Measurements from ENCODE around the gene PPM1H. TPM values are rescaled to one million over a fixed set of nuclear protein-coding genes. Genes with fewer than 3 reads are reported as not detected.

Gene PPM1H
- total RNA-seq, 1 experiment from 2014 or later = 0.04 TPM

DNA sequence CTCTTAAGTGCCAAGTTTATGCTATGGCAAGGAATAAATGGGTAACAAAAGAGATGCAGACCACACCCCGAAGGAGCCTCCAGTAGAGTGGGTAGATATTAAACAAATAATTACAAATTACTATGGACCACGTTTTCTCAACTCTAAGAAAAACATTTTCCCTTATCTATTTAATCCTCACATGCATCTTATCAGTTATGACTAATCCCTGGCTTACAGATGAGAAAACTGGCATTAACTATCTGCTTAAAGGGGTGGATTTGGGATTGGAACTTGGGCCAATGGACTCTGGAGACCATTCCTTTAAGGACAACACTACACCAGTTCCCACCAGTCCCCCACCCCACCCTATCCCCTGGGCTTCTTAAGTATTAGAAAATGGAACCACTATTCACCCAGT, 26.3 kb downstream of the PPM1H start:
- no peak for DNase-seq (ENCODE audit: low spot score)
- no peak for TF ChIP-seq EZH2 (IDR thresholded peaks at IDR 0.05; ENCODE audit: borderline replicate concordance, low read depth, low read length, poor library complexity, severe bottlenecking)
- TF ChIP-seq, protein P1, sequence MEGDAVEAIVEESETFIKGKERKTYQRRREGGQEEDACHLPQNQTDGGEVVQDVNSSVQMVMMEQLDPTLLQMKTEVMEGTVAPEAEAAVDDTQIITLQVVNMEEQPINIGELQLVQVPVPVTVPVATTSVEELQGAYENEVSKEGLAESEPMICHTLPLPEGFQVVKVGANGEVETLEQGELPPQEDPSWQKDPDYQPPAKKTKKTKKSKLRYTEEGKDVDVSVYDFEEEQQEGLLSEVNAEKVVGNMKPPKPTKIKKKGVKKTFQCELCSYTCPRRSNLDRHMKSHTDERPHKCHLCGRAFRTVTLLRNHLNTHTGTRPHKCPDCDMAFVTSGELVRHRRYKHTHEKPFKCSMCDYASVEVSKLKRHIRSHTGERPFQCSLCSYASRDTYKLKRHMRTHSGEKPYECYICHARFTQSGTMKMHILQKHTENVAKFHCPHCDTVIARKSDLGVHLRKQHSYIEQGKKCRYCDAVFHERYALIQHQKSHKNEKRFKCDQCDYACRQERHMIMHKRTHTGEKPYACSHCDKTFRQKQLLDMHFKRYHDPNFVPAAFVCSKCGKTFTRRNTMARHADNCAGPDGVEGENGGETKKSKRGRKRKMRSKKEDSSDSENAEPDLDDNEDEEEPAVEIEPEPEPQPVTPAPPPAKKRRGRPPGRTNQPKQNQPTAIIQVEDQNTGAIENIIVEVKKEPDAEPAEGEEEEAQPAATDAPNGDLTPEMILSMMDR (conservative IDR thresholded peaks at IDR 0.05; ENCODE audit: low read depth, low read length) = no peak
- Histone ChIP-seq H3K27me3 (replicated peaks; ENCODE audit: insufficient read depth, low read depth, low read length, poor library complexity) (peaks cover 9% of the 10 kb centered on the region), H3K27ac (ENCODE audit: low read depth, low read length, poor library complexity, severe bottlenecking) (no peak overlapping the region), H3K4me3 (ENCODE audit: low read depth, low read length, poor library complexity, severe bottlenecking) (no peak overlapping the region), H3K4me1 (ENCODE audit: insufficient read depth, low read length, poor library complexity, severe bottlenecking) (no peaks in the 10 kb centered on the region), H3K36me3 (ENCODE audit: insufficient read depth, low read length, poor library complexity, severe bottlenecking) (no peaks in the 10 kb centered on the region), H3K9me3 (ENCODE audit: low read depth, low read length, poor library complexity, severe bottlenecking) (no peaks in the 10 kb centered on the region)
- CTCF ChIA-PET = no interaction called here
- POLR2A ChIA-PET (ENCODE audit: low non-redundant PET) = no interaction called here
- intact Hi-C loops (cut with micrococcal nuclease; ENCODE audit: unreplicated experiment) = no loop called here
- BruUV-seq (replicated peaks) = no TSS peak

DNA sequence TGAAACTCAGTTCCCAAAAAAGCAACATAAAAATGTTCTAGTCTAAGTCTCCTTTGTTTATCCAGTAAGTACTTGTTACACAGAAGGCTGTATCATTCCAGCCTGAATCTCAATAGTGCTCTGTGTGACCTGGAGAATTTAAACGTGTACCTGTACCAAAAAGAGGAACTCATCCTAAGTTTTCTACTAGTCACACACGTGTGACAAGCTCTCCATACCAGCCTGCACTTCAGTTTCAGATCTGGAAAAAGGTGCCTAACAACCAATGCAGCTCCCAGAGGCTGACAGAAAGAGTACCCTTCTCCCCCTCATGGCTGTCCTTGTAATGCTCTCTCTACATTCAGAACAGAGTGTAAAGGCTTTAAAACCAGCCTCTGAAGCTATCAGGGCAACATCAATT, 27.4 kb downstream of the PPM1H start:
- BruUV-seq (replicated peaks) = no TSS peak
- Histone ChIP-seq H3K27ac (ENCODE audit: low read depth, low read length, poor library complexity, severe bottlenecking) (no peak overlapping the region), H3K9me3 (ENCODE audit: low read depth, low read length, poor library complexity, severe bottlenecking) (no peaks in the 10 kb centered on the region), H3K27me3 (replicated peaks; ENCODE audit: insufficient read depth, low read depth, low read length, poor library complexity) (peaks cover 9% of the 10 kb centered on the region), H3K36me3 (ENCODE audit: insufficient read depth, low read length, poor library complexity, severe bottlenecking) (no peaks in the 10 kb centered on the region), H3K4me1 (ENCODE audit: insufficient read depth, low read length, poor library complexity, severe bottlenecking) (no peaks in the 10 kb centered on the region), H3K4me3 (ENCODE audit: low read depth, low read length, poor library complexity, severe bottlenecking) (no peak overlapping the region)
- DNase-seq (ENCODE audit: low spot score) = no peak
- TF ChIP-seq, protein P1 (conservative IDR thresholded peaks at IDR 0.05; ENCODE audit: low read depth, low read length) = no peak
- no peak for TF ChIP-seq EZH2 (IDR thresholded peaks at IDR 0.05; ENCODE audit: borderline replicate concordance, low read depth, low read length, poor library complexity, severe bottlenecking)
- intact Hi-C loops (cut with micrococcal nuclease; ENCODE audit: unreplicated experiment) = no loop called here
- ChIA-PET CTCF (no interaction called here), POLR2A (ENCODE audit: low non-redundant PET) (interaction anchor here (0.6 kb wide), 1 partner anchor 810 kb away, joined by 4 read pairs; no protein-coding TSS in a partner anchor)

DNA sequence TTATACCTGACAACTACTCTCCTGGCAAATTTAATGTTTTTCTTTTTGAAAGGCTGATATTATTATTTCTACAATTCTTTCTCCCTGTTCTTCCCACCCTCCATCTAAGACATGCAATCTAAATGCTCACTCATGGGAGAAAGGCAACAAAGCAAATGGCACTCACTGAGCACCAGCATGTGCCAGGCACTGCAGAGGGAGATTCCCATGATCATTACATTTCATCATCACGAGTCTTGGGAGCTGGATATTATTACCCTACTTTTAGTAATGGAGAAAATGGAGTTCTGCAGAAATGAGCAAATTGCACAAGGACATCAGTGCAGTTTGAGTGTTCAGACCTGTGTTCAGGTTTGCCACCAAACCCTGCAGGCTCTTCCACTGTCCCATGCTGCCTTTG, 27.9 kb downstream of the PPM1H start:
- no peaks in the 10 kb centered on the region for H3K4me1 ChIP-seq (ENCODE audit: insufficient read depth, low read length, poor library complexity, severe bottlenecking)
- ChIA-PET POLR2A (ENCODE audit: low non-redundant PET) (interaction anchor here (0.6 kb wide), 1 partner anchor 810 kb away, joined by 4 read pairs; no protein-coding TSS in a partner anchor), CTCF (no interaction called here)
- no TSS peak for BruUV-seq (replicated peaks)
- H3K36me3 ChIP-seq (ENCODE audit: insufficient read depth, low read length, poor library complexity, severe bottlenecking) = no peaks in the 10 kb centered on the region
- DNase-seq (ENCODE audit: low spot score) = no peak
- H3K27me3 ChIP-seq (replicated peaks; ENCODE audit: insufficient read depth, low read depth, low read length, poor library complexity) = peaks cover 9% of the 10 kb centered on the region
- TF ChIP-seq EZH2 (IDR thresholded peaks at IDR 0.05; ENCODE audit: borderline replicate concordance, low read depth, low read length, poor library complexity, severe bottlenecking) = no peak
- TF ChIP-seq, protein P1 (conservative IDR thresholded peaks at IDR 0.05; ENCODE audit: low read depth, low read length) = no peak
- H3K9me3 ChIP-seq (ENCODE audit: low read depth, low read length, poor library complexity, severe bottlenecking) = no peaks in the 10 kb centered on the region
- intact Hi-C loops (cut with micrococcal nuclease; ENCODE audit: unreplicated experiment) = no loop called here
- H3K4me3 ChIP-seq (ENCODE audit: low read depth, low read length, poor library complexity, severe bottlenecking) = no peak overlapping the region
- H3K27ac ChIP-seq (ENCODE audit: low read depth, low read length, poor library complexity, severe bottlenecking) = no peak overlapping the region

Measured in A673 (cell line).